Measurements from ENCODE around the gene LRP2BP. TPM values are rescaled to one million over a fixed set of nuclear protein-coding genes. Genes with fewer than 3 reads are reported as not detected.

The LRP2BP gene
- total and polyA plus RNA-seq, 4 donors, result 0.09 to 0.64 (median 0.20) TPM

DNA sequence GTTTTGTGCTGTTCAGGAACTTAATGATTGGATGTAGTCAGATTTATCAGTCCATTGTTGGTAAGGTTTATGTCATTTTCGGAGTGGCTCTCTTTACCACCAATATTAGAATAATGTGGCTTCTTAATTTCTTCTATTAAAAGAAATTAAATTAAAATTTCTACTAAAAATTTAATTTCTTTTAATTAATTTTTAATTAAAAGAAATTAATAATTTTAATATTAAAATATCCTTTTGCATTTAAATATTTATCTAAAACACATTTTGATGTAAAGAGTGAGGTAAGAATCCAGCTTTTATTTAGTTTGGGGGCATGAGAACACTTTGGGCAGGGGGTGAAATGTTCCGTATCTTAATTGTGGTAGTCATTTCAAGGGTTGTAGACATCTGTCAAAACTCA is 45.8 kb upstream of the LRP2BP start:
- no peak overlapping the region for H3K4me3 ChIP-seq (ENCODE audit: low read depth in 1 of 3, low read length in 3 of 3)
- H3K27me3 ChIP-seq (ENCODE audit: control insufficient read depth in 4 of 4, insufficient read depth in 4 of 4, low read length in 3 of 4), result no peaks in the 10 kb centered on the region
- H3K36me3 ChIP-seq (ENCODE audit: control insufficient read depth in 4 of 4, insufficient read depth in 3 of 4, low read depth in 1 of 4, low read length in 3 of 4), result no peaks in the 10 kb centered on the region
- no peak overlapping the region for H3K27ac ChIP-seq (ENCODE audit: low read depth in 1 of 2, low read length in 2 of 2)
- no peak for DNase-seq (ENCODE audit: low spot score)
- TF ChIP-seq HNF4A (conservative IDR thresholded peaks at IDR 0.05), result no peak
- TF ChIP-seq JUND (IDR thresholded peaks at IDR 0.05), result no peak
- no peak for TF ChIP-seq YY1 (IDR thresholded peaks at IDR 0.05)
- no peak for TF ChIP-seq EGR1 (IDR thresholded peaks at IDR 0.05; ENCODE audit: low read depth in 2 of 2)
- TF ChIP-seq CTCF (IDR thresholded peaks at IDR 0.05; ENCODE audit: low read depth, low read length, missing input control), result no peak
- no peak for TF ChIP-seq HNF4G (IDR thresholded peaks at IDR 0.05)
- TF ChIP-seq RXRA (IDR thresholded peaks at IDR 0.05), result no peak
- TF ChIP-seq, protein P1, sequence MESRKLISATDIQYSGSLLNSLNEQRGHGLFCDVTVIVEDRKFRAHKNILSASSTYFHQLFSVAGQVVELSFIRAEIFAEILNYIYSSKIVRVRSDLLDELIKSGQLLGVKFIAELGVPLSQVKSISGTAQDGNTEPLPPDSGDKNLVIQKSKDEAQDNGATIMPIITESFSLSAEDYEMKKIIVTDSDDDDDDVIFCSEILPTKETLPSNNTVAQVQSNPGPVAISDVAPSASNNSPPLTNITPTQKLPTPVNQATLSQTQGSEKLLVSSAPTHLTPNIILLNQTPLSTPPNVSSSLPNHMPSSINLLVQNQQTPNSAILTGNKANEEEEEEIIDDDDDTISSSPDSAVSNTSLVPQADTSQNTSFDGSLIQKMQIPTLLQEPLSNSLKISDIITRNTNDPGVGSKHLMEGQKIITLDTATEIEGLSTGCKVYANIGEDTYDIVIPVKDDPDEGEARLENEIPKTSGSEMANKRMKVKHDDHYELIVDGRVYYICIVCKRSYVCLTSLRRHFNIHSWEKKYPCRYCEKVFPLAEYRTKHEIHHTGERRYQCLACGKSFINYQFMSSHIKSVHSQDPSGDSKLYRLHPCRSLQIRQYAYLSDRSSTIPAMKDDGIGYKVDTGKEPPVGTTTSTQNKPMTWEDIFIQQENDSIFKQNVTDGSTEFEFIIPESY (IDR thresholded peaks at IDR 0.05), result no peak
- no peak for TF ChIP-seq GABPA (IDR thresholded peaks at IDR 0.05 in 1 of 2, conservative IDR thresholded peaks at IDR 0.05 in 1 of 2)
- no peak for TF ChIP-seq FOXA1 (IDR thresholded peaks at IDR 0.05)
- no peak overlapping the region for H3K9ac ChIP-seq (ENCODE audit: low read depth in 1 of 2, low read length in 2 of 2)
- no peaks in the 10 kb centered on the region for H3K4me1 ChIP-seq (ENCODE audit: control insufficient read depth in 4 of 4, insufficient read depth in 4 of 4, low read length in 3 of 4)
- H3K9me3 ChIP-seq (ENCODE audit: control insufficient read depth in 4 of 4, low read length in 3 of 4), result no peaks in the 10 kb centered on the region
- WGBS, result 95% methylated on average over 2 of the region's 2 CpGs

DNA sequence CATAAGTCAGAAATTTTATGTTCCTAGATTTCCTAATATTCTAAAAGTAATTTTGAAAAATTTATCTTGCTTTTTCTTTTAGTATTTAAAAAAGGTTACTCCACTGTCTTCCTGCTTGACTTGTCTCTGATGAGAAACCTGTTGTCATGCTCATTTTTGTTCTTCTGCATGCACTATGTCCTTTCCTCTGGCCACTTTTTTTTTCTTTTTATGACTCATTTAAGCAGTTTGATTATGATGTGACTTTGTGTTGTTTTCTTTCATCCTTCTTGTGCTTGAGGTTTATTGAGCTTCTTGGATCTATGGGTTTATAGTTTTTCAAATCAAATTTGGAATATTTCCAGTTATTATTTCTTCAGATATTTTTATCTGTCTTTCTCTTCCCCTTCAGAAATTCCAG is 42.1 kb upstream of the LRP2BP start:
- H3K9ac ChIP-seq (ENCODE audit: low read depth in 1 of 2, low read length in 2 of 2), result no peak overlapping the region
- no peaks in the 10 kb centered on the region for H3K4me1 ChIP-seq (ENCODE audit: control insufficient read depth in 4 of 4, insufficient read depth in 4 of 4, low read length in 3 of 4)
- H3K9me3 ChIP-seq (ENCODE audit: control insufficient read depth in 4 of 4, low read length in 3 of 4), result no peaks in the 10 kb centered on the region
- no peak for DNase-seq (ENCODE audit: low spot score)
- TF ChIP-seq EGR1 (IDR thresholded peaks at IDR 0.05; ENCODE audit: low read depth in 2 of 2) (no peak), NR2F2 (IDR thresholded peaks at IDR 0.05) (no peak), HNF4G (IDR thresholded peaks at IDR 0.05) (no peak), JUND (IDR thresholded peaks at IDR 0.05) (no peak), GABPA (IDR thresholded peaks at IDR 0.05 in 1 of 2, conservative IDR thresholded peaks at IDR 0.05 in 1 of 2) (no peak), TAF1 (conservative IDR thresholded peaks at IDR 0.05) (no peak), CTCF (IDR thresholded peaks at IDR 0.05; ENCODE audit: low read depth, low read length, missing input control) (no peak), FOXA1 (IDR thresholded peaks at IDR 0.05) (no peak), FOXA2 (IDR thresholded peaks at IDR 0.05) (no peak)
- TF ChIP-seq, protein P2, sequence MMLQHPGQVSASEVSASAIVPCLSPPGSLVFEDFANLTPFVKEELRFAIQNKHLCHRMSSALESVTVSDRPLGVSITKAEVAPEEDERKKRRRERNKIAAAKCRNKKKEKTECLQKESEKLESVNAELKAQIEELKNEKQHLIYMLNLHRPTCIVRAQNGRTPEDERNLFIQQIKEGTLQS (IDR thresholded peaks at IDR 0.05), result no peak
- TF ChIP-seq, protein P3, sequence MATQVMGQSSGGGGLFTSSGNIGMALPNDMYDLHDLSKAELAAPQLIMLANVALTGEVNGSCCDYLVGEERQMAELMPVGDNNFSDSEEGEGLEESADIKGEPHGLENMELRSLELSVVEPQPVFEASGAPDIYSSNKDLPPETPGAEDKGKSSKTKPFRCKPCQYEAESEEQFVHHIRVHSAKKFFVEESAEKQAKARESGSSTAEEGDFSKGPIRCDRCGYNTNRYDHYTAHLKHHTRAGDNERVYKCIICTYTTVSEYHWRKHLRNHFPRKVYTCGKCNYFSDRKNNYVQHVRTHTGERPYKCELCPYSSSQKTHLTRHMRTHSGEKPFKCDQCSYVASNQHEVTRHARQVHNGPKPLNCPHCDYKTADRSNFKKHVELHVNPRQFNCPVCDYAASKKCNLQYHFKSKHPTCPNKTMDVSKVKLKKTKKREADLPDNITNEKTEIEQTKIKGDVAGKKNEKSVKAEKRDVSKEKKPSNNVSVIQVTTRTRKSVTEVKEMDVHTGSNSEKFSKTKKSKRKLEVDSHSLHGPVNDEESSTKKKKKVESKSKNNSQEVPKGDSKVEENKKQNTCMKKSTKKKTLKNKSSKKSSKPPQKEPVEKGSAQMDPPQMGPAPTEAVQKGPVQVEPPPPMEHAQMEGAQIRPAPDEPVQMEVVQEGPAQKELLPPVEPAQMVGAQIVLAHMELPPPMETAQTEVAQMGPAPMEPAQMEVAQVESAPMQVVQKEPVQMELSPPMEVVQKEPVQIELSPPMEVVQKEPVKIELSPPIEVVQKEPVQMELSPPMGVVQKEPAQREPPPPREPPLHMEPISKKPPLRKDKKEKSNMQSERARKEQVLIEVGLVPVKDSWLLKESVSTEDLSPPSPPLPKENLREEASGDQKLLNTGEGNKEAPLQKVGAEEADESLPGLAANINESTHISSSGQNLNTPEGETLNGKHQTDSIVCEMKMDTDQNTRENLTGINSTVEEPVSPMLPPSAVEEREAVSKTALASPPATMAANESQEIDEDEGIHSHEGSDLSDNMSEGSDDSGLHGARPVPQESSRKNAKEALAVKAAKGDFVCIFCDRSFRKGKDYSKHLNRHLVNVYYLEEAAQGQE (IDR thresholded peaks at IDR 0.05), result no peak
- TF ChIP-seq, protein P1 (IDR thresholded peaks at IDR 0.05), result no peak
- H3K36me3 ChIP-seq (ENCODE audit: control insufficient read depth in 4 of 4, insufficient read depth in 3 of 4, low read depth in 1 of 4, low read length in 3 of 4), result no peaks in the 10 kb centered on the region
- no peak overlapping the region for H3K4me3 ChIP-seq (ENCODE audit: low read depth in 1 of 3, low read length in 3 of 3)
- H3K27ac ChIP-seq (ENCODE audit: low read depth in 1 of 2, low read length in 2 of 2), result no peak overlapping the region
- no peaks in the 10 kb centered on the region for H3K27me3 ChIP-seq (ENCODE audit: control insufficient read depth in 4 of 4, insufficient read depth in 4 of 4, low read length in 3 of 4)

All from liver (tissue), 9 donors.